ENCODE measurements around the gene TFAP2D.

TFAP2D gene

DNA sequence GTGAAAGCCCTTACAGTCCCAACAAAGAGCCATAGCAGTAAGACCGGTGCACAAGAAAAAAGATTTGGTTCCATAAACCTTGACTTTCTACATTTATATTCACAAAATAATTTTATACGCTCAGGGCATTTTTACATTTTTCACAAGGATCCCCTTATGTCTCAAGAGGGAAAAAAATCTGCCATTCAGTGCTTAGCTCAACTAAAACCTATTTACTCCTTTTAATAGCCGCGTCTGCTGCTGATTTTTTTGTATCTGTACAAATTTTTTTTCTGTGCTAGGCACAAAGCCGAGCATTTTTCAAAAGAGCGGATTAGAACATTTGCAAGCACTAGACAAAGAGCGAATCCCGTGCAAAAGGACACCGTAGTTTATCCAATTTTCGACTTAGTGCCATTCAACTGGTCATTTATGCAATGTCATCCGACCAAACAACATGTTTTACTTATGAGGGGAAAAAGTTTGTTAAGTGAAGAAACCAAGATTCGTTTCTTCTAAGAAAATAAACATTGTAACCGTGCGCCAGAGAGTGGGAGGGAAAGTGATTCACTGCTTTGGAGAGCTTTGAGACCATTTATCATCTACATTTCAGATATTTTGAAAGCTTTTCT, 3.7 kb downstream of the TFAP2D start:
- TF ChIP-seq ZFP30 (CRISPR knock-in tag; IDR thresholded peaks at IDR 0.05) = no peak
- TF ChIP-seq, protein P1, sequence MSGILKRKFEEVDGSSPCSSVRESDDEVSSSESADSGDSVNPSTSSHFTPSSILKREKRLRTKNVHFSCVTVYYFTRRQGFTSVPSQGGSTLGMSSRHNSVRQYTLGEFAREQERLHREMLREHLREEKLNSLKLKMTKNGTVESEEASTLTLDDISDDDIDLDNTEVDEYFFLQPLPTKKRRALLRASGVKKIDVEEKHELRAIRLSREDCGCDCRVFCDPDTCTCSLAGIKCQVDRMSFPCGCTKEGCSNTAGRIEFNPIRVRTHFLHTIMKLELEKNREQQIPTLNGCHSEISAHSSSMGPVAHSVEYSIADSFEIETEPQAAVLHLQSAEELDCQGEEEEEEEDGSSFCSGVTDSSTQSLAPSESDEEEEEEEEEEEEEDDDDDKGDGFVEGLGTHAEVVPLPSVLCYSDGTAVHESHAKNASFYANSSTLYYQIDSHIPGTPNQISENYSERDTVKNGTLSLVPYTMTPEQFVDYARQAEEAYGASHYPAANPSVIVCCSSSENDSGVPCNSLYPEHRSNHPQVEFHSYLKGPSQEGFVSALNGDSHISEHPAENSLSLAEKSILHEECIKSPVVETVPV (CRISPR knock-in tag; IDR thresholded peaks at IDR 0.05) = no peak
- TF ChIP-seq ZC3H10 (CRISPR knock-in tag; IDR thresholded peaks at IDR 0.05) = no peak
- TF ChIP-seq, protein P2, sequence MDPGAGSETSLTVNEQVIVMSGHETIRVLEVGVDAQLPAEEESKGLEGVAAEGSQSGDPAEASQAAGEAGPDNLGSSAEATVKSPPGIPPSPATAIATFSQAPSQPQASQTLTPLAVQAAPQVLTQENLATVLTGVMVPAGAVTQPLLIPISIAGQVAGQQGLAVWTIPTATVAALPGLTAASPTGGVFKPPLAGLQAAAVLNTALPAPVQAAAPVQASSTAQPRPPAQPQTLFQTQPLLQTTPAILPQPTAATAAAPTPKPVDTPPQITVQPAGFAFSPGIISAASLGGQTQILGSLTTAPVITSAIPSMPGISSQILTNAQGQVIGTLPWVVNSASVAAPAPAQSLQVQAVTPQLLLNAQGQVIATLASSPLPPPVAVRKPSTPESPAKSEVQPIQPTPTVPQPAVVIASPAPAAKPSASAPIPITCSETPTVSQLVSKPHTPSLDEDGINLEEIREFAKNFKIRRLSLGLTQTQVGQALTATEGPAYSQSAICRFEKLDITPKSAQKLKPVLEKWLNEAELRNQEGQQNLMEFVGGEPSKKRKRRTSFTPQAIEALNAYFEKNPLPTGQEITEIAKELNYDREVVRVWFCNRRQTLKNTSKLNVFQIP (CRISPR knock-in tag; IDR thresholded peaks at IDR 0.05; ENCODE audit: borderline replicate concordance, low read depth) = no peak
- no peak for TF ChIP-seq OSR1 (CRISPR knock-in tag; IDR thresholded peaks at IDR 0.05)
- no peak for TF ChIP-seq RARB (CRISPR knock-in tag; IDR thresholded peaks at IDR 0.05)
- TF ChIP-seq ZFP3 (CRISPR knock-in tag; IDR thresholded peaks at IDR 0.05) = no peak
- no peak for TF ChIP-seq ZNF565 (CRISPR knock-in tag; conservative IDR thresholded peaks at IDR 0.05; ENCODE audit: low read depth)
- TF ChIP-seq, protein P3, sequence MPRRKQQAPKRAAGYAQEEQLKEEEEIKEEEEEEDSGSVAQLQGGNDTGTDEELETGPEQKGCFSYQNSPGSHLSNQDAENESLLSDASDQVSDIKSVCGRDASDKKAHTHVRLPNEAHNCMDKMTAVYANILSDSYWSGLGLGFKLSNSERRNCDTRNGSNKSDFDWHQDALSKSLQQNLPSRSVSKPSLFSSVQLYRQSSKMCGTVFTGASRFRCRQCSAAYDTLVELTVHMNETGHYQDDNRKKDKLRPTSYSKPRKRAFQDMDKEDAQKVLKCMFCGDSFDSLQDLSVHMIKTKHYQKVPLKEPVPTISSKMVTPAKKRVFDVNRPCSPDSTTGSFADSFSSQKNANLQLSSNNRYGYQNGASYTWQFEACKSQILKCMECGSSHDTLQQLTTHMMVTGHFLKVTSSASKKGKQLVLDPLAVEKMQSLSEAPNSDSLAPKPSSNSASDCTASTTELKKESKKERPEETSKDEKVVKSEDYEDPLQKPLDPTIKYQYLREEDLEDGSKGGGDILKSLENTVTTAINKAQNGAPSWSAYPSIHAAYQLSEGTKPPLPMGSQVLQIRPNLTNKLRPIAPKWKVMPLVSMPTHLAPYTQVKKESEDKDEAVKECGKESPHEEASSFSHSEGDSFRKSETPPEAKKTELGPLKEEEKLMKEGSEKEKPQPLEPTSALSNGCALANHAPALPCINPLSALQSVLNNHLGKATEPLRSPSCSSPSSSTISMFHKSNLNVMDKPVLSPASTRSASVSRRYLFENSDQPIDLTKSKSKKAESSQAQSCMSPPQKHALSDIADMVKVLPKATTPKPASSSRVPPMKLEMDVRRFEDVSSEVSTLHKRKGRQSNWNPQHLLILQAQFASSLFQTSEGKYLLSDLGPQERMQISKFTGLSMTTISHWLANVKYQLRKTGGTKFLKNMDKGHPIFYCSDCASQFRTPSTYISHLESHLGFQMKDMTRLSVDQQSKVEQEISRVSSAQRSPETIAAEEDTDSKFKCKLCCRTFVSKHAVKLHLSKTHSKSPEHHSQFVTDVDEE (CRISPR knock-in tag; IDR thresholded peaks at IDR 0.05) = no peak
- no peak for TF ChIP-seq ARNTL (CRISPR knock-in tag; IDR thresholded peaks at IDR 0.05; ENCODE audit: borderline replicate concordance, low read depth)
- TF ChIP-seq, protein P4, sequence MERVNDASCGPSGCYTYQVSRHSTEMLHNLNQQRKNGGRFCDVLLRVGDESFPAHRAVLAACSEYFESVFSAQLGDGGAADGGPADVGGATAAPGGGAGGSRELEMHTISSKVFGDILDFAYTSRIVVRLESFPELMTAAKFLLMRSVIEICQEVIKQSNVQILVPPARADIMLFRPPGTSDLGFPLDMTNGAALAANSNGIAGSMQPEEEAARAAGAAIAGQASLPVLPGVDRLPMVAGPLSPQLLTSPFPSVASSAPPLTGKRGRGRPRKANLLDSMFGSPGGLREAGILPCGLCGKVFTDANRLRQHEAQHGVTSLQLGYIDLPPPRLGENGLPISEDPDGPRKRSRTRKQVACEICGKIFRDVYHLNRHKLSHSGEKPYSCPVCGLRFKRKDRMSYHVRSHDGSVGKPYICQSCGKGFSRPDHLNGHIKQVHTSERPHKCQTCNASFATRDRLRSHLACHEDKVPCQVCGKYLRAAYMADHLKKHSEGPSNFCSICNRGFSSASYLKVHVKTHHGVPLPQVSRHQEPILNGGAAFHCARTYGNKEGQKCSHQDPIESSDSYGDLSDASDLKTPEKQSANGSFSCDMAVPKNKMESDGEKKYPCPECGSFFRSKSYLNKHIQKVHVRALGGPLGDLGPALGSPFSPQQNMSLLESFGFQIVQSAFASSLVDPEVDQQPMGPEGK (CRISPR knock-in tag; IDR thresholded peaks at IDR 0.05; ENCODE audit: borderline replicate concordance) = no peak
- TF ChIP-seq TCF4 (CRISPR knock-in tag; IDR thresholded peaks at IDR 0.05; ENCODE audit: borderline replicate concordance) = no peak
- no peak for TF ChIP-seq PPARA (CRISPR knock-in tag; IDR thresholded peaks at IDR 0.05; ENCODE audit: borderline replicate concordance)
- TF ChIP-seq, protein P5, sequence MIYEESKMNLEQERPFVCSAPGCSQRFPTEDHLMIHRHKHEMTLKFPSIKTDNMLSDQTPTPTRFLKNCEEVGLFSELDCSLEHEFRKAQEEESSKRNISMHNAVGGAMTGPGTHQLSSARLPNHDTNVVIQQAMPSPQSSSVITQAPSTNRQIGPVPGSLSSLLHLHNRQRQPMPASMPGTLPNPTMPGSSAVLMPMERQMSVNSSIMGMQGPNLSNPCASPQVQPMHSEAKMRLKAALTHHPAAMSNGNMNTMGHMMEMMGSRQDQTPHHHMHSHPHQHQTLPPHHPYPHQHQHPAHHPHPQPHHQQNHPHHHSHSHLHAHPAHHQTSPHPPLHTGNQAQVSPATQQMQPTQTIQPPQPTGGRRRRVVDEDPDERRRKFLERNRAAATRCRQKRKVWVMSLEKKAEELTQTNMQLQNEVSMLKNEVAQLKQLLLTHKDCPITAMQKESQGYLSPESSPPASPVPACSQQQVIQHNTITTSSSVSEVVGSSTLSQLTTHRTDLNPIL (CRISPR knock-in tag; IDR thresholded peaks at IDR 0.05; ENCODE audit: low read depth) = no peak
- no peak for TF ChIP-seq TOX (CRISPR knock-in tag; IDR thresholded peaks at IDR 0.05; ENCODE audit: borderline replicate concordance)
- no peak for TF ChIP-seq CSDC2 (CRISPR knock-in tag; IDR thresholded peaks at IDR 0.05)
- TF ChIP-seq ZNF8 (CRISPR knock-in tag; IDR thresholded peaks at IDR 0.05) = no peak
- no peak for ATAC-seq

DNA sequence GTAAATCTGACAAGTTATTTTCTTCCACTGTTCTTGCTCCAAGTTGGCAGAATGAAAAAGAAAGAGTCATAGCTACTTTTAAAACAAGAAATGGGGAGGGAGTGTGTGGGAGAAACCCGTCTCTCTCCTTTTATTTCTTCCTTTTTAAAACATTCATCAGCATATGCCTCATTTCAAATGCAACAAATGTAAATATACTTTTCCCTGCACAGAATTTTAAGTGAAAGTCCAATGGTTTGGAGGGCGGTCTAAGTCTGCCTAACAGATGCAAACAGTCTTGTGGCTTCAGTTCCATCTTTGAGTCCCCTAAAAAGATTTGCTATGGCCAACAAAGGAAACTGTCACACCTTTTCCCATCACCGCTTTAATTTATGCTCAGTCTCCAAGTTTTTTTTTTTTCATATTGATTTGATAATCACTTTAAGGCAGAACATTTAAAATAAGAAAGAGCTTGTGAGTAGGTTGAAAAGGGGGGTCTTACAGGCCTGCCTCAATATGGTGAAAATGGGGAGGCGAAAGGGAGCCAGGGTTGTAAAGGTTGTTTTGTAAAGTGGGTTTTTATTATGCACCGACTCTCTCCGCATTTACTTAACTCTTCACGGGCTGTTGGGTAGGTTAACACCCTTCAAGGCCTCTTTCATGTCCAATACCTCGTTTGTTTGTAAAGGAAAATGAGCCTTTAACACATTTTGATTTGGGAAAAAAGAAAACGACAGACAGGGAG, 4.6 kb downstream of the TFAP2D start:
- TF ChIP-seq ZNF565 (CRISPR knock-in tag; conservative IDR thresholded peaks at IDR 0.05; ENCODE audit: low read depth) (no peak), TCF4 (CRISPR knock-in tag; IDR thresholded peaks at IDR 0.05; ENCODE audit: borderline replicate concordance) (no peak), ZNF8 (CRISPR knock-in tag; IDR thresholded peaks at IDR 0.05) (no peak), BACH2 (CRISPR knock-in tag; IDR thresholded peaks at IDR 0.05; ENCODE audit: borderline replicate concordance) (no peak), ISL1 (CRISPR knock-in tag; IDR thresholded peaks at IDR 0.05) (no peak)
- TF ChIP-seq, protein P1 (CRISPR knock-in tag; IDR thresholded peaks at IDR 0.05) = no peak
- no peak for ATAC-seq

All from SK-N-SH treated with all-trans-retinoic acid at 6 μM for 48 hours (cell line).